ENCODE results near the gene HOXD8. TPM values are rescaled to one million over a fixed set of nuclear protein-coding genes. Genes with fewer than 3 reads are reported as not detected.

HOXD8 gene
- total RNA-seq, 2 experiments from 2014 or later = not detected

GRCh38 chr2:176085861-176086771 lies 43.4 kb upstream of the HOXD8 start:
- DNase-seq (no peak), ATAC-seq (no peak)
- Mint-ChIP-seq H3K4me3 (no peak overlapping the region), H3K9me3 (ENCODE audit: low read depth) (no peaks in the 10 kb centered on the region), H3K27me3 (peaks cover 99% of the 10 kb centered on the region), H3K27ac (no peak overlapping the region), H3K4me1 (peaks cover 5% of the 10 kb centered on the region), H3K36me3 (peaks cover 2% of the 10 kb centered on the region)
- CTCF ChIA-PET = interaction anchor here (1.0 to 1.6 kb wide), 3 partner anchors 24 to 396 kb away, joined by 3 to 7 read pairs (median 4); no protein-coding TSS in a partner anchor

DNA sequence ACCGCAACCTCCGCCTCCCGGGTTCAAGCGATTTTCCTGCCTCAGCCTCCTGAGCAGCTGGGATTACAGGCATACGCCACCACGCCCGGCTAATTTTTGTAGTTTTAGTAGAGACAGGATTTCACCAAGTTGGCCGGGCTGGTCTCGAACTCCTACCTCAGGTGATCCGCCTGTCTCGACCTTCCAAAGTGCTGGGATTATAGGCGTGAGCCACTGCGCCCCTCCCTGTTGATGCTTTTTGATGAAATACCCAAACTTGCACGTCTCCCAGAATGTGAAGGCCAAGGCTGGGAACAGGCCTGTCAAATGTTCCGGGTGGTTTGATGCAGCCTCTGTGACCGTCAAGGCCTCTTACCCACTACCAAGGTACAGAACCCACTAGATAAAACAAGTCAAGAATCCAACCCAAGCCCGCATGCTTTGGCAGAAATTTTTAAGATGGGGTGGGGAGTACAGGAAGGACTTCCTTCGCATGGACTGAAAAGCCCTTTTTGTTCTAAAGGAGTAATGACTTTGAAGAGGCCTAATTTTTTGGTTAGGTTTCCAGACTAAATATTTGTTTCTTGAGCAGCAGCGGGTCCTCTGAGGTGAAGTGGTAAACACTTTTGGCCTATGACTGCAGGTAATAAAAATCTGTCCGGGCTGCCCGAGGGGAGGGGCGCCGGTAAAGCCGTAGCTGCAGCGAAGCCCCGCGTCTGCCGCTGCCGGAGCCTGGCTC lies 42.0 kb upstream of the HOXD8 start:
- Mint-ChIP-seq H3K9me3 (ENCODE audit: low read depth) (no peaks in the 10 kb centered on the region), H3K27ac (no peak overlapping the region), H3K4me1 (peaks cover 7% of the 10 kb centered on the region), H3K36me3 (peaks cover 2% of the 10 kb centered on the region), H3K4me3 (no peak overlapping the region), H3K27me3 (peaks cover 98% of the 10 kb centered on the region)
- DNase-seq (no peak), ATAC-seq (no peak)
- CTCF ChIA-PET = interaction anchor here (0.7 to 1.5 kb wide), 2 partner anchors 24 to 398 kb away, joined by 3 to 4 read pairs; no protein-coding TSS in a partner anchor

DNA sequence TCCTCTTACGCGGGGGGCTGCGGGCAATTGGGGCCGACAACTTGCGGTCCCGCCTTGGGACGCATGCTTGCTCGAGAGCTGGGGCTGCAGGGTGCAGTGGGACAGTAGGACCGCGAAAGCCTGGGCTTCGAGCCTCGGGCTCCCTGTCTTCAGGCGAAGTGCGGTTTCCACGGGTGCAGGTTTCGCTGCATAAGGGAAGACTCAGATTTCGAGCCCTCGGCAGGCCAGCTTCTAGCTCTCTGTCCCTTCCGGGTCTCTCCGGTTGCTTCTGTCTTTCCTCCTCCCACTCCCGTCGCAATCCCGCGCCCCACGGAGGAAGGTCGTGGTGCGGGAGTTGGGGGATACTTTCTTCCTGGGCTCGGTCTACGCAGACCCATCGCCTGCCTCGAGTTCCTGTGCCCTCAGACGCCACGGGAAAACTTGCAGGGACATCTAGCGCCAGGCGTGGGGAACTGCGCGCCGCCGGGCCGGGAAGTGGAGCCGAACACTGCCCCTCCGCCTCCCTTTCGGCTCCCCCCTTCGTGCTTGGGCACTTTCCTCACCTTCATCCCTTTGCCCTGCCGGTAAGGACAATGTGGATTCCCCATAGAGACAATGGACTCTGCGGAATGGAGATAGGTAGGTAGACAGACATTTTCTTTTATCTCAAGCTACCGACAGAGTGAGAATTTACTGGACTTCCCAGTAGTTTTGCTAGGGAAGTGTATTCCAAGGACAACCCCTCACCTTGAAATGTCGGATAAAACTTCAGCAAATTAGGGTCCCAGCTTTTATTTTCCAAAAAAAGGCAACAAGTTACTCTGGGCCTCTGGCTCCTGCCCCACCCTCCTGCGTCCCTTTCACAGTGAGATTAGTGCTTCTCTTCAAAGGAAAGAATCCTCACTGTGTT lies 41.2 kb upstream of the HOXD8 start:
- no peak for DNase-seq
- H3K27me3 Mint-ChIP-seq = peaks cover 93% of the 10 kb centered on the region
- peaks cover 7% of the 10 kb centered on the region for H3K4me1 Mint-ChIP-seq
- H3K4me3 Mint-ChIP-seq = no peak overlapping the region
- CTCF ChIA-PET = interaction anchor here (1.4 to 1.6 kb wide), 3 partner anchors 9 to 23 kb away, joined by 3 to 4 read pairs (median 4); no protein-coding TSS in a partner anchor
- peaks cover 2% of the 10 kb centered on the region for H3K36me3 Mint-ChIP-seq
- no peak overlapping the region for H3K27ac Mint-ChIP-seq
- H3K9me3 Mint-ChIP-seq (ENCODE audit: low read depth) = no peaks in the 10 kb centered on the region
- ATAC-seq = no peak

- H3K4me3 Mint-ChIP-seq = no peak overlapping the region
Observed at GRCh38 chr2:176088937-176089842, 40.3 kb upstream of the HOXD8 start.

GRCh38 chr2:176089843-176090395 lies 39.6 kb upstream of the HOXD8 start:
- ATAC-seq = no peak
- H3K4me3 Mint-ChIP-seq = no peak overlapping the region
- peaks cover 11% of the 10 kb centered on the region for H3K4me1 Mint-ChIP-seq
- no peak overlapping the region for H3K27ac Mint-ChIP-seq
- no peaks in the 10 kb centered on the region for H3K9me3 Mint-ChIP-seq (ENCODE audit: low read depth)
- peaks cover 3% of the 10 kb centered on the region for H3K36me3 Mint-ChIP-seq
- DNase-seq = no peak
- CTCF ChIA-PET = no interaction called here
- H3K27me3 Mint-ChIP-seq = peaks cover 93% of the 10 kb centered on the region

More at GRCh38 chr2:176088937-176089842, 40.3 kb upstream of the HOXD8 start:
- ATAC-seq = no peak
- H3K4me1 Mint-ChIP-seq = peaks cover 11% of the 10 kb centered on the region
- DNase-seq = no peak
- H3K36me3 Mint-ChIP-seq = peaks cover 3% of the 10 kb centered on the region
- CTCF ChIA-PET = interaction anchor here (1.4 to 1.6 kb wide), 3 partner anchors 9 to 22 kb away, joined by 3 to 4 read pairs (median 4); no protein-coding TSS in a partner anchor
- no peak overlapping the region for H3K27ac Mint-ChIP-seq
- H3K9me3 Mint-ChIP-seq (ENCODE audit: low read depth) = no peaks in the 10 kb centered on the region
- H3K27me3 Mint-ChIP-seq = peaks cover 93% of the 10 kb centered on the region

GRCh38 chr2:176090862-176091261 lies 38.6 kb upstream of the HOXD8 start:
- no peak overlapping the region for H3K27ac Mint-ChIP-seq
- H3K4me3 Mint-ChIP-seq = no peak overlapping the region
- CTCF ChIA-PET = no interaction called here
- H3K36me3 Mint-ChIP-seq = peaks cover 3% of the 10 kb centered on the region
- H3K9me3 Mint-ChIP-seq (ENCODE audit: low read depth) = no peaks in the 10 kb centered on the region
- ATAC-seq (no peak), DNase-seq (no peak)
- peaks cover 11% of the 10 kb centered on the region for H3K4me1 Mint-ChIP-seq
- peaks cover 93% of the 10 kb centered on the region for H3K27me3 Mint-ChIP-seq

DNA sequence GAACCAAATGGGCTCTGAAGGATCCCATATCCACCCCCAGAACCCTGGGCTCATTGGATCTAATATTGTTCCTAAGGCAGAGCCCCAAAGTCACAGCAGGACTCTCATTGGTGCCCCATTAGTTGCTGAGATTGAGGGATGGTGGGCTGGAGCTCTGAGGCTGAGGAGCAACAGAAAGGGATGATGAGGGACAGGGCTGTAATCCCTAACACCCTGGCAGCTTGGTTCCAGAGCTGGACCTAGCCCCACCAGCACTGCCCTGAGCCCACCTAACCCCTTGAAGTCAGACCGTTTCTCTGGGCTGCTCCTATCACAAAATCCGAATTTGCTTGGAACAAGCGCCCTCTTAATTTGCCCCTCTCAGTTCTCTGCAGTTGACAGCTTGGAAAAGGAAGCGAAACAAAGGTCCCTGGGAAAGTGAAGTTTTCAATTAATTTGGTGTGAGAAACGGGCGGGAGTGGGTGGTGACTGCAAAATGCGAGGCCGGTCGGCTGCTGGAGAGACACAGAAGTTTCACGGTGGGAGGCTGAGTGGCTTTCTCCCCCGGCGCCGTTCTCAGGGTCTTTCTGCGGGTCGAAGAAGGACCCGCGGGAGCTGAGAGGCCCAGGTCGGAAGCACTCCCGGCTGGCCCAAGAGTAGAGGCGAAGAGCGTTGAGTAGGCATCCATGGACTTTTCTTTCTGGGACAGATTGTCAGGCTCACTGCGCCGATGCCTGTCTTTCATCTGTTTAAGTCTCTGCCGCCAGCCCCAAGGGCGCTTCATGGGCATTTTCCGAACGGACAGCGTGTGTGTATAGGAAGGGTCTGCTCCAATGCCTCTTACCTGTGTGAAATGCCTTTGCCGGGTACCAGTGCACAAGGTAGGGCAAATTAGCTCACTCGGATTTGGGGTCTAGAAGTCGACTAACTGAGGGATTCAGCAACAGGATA lies 37.9 kb upstream of the HOXD8 start:
- peak overlapping the region; percentile 17 for H3K4me3 Mint-ChIP-seq
- H3K36me3 Mint-ChIP-seq = peaks cover 3% of the 10 kb centered on the region
- peak overlapping the region; percentile 64 for H3K27ac Mint-ChIP-seq

DNA sequence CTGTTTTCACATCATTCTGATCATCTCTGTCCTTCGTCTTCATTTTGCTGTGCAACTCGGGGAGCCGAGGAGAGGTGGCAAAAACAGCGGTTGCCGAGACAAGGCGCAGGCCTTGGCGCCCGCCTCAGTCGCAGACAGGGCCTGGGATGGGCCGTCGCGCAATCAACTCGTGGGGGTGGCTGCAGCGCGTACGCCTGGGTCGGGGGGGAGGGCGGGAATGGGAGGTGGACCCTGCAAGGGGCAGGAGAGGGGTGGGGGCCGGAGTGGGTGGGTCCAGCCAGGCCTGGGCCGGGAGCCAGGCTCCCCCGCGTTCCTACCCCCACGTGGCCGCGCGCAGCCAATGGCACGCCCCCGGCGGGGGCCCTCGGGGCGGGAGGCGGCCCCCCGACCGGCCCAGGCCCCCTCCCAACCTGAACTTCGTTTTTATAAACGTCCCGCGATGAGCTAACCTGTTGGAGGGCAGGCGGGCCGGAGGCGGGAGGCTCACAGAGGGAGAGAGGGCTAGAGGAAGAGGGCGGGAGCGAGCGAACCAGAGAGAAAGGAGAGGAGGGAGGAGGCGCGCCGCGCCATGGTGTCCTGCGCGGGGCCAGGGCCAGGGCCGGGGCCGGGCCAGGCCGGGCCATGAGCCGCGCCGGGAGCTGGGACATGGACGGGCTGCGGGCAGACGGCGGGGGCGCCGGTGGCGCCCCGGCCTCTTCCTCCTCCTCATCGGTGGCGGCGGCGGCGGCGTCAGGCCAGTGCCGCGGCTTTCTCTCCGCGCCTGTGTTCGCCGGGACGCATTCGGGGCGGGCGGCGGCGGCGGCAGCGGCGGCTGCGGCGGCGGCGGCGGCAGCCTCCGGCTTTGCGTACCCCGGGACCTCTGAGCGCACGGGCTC lies 37.0 kb upstream of the HOXD8 start, which contains the start of gene HOXD13:
TSS of gene HOXD13 (plus strand) at position 452 of the 875 bp plus-strand sequence. CDS start at position 622, 170 bp downstream.
- DNase-seq (no peak), ATAC-seq (no peak)
- H3K4me3 Mint-ChIP-seq = peak within 1 kb of the TSS; percentile 17
- H3K9me3 Mint-ChIP-seq (ENCODE audit: low read depth) = no peaks in the 10 kb centered on the region
- CTCF ChIA-PET = interaction anchor here (0.7 to 1.4 kb wide), 2 partner anchors 12 to 21 kb away, joined by 3 read pairs; no protein-coding TSS in a partner anchor
- H3K27me3 Mint-ChIP-seq = peaks cover 92% of the 10 kb centered on the region
- H3K4me1 Mint-ChIP-seq = peaks cover 18% of the 10 kb centered on the region
- H3K27ac Mint-ChIP-seq = peak within 1 kb of the TSS; percentile 64
- H3K36me3 Mint-ChIP-seq = peaks cover 3% of the 10 kb centered on the region

More for the DNA sequence above, 37.9 kb upstream of the HOXD8 start:
- no peaks in the 10 kb centered on the region for H3K9me3 Mint-ChIP-seq (ENCODE audit: low read depth)
- H3K27me3 Mint-ChIP-seq = peaks cover 93% of the 10 kb centered on the region
- DNase-seq (no peak), ATAC-seq (no peak)
- H3K4me1 Mint-ChIP-seq = peaks cover 12% of the 10 kb centered on the region
- CTCF ChIA-PET = interaction anchor here (1.4 kb wide), 1 partner anchor 13 kb away, joined by 3 read pairs; no protein-coding TSS in a partner anchor

DNA sequence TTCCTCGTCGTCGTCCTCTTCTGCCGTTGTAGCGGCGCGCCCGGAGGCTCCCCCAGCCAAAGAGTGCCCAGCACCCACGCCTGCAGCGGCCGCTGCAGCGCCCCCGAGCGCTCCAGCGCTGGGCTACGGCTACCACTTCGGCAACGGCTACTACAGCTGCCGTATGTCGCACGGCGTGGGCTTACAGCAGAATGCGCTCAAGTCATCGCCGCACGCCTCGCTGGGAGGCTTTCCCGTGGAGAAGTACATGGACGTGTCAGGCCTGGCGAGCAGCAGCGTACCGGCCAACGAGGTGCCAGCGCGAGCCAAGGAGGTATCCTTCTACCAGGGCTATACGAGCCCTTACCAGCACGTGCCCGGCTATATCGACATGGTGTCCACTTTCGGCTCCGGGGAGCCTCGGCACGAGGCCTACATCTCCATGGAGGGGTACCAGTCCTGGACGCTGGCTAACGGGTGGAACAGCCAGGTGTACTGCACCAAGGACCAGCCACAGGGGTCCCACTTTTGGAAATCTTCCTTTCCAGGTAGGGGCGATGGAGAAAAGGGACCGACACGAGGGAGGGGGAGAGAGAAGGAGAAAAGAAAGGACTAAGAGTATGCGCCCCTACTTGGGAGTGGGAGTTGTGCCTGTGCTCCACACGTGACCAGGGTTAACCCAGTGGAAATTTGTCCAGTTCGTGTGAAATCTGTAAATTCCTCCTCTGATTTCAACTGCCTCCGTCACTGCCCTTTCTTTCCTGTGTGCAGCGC lies 36.2 kb upstream of the HOXD8 start:
- H3K27ac Mint-ChIP-seq = peak overlapping the region; percentile 48
- CTCF ChIA-PET = interaction anchor here (0.7 to 1.5 kb wide), 4 partner anchors 11 to 559 kb away, joined by 3 to 5 read pairs (median 3); no protein-coding TSS in a partner anchor
- H3K4me1 Mint-ChIP-seq = peaks cover 20% of the 10 kb centered on the region
- H3K27me3 Mint-ChIP-seq = peaks cover 92% of the 10 kb centered on the region
- ATAC-seq (no peak), DNase-seq (no peak)
- H3K4me3 Mint-ChIP-seq = peak overlapping the region; percentile 3
- no peaks in the 10 kb centered on the region for H3K9me3 Mint-ChIP-seq (ENCODE audit: low read depth)
- peaks cover 3% of the 10 kb centered on the region for H3K36me3 Mint-ChIP-seq
